WTC11 (cell line): ENCODE data around the gene GPHA2. TPM values are rescaled to one million over a fixed set of nuclear protein-coding genes. Genes with fewer than 3 reads are reported as not detected.

Source experiments
- ATAC-seq: fragments of 200-7000 bp; cut with Tn5 transposase; 2 replicates; pipeline ENCODE4 v1.10.0; 2021; ENCODE audit warnings: mild to moderate bottlenecking, moderate library complexity
- CTCF ChIA-PET: fragments of 300-600 bp; sonication (Branson Sonifier 250); formaldehyde crosslinking; loops from one replicate; lab custom pipeline; 2021; ENCODE audit warnings: antibody characterized with exemption; lab: Charles Lee
- POLR2A ChIA-PET: fragments of 350-600 bp; sonication (Branson Sonifier 250); formaldehyde crosslinking; loops from one replicate; lab custom pipeline; 2021; ENCODE audit warnings: antibody characterized with exemption; lab: Charles Lee
- DNase-seq: peaks from one replicate; pipeline ENCODE4 v3.0.0; 2021; ENCODE audit warnings: low spot score
- H3K27ac Mint-ChIP-seq: 2 replicates; pipeline ENCODE4 v1.8.0; 2021; ENCODE audit warnings: mixed read lengths
- H3K27me3 Mint-ChIP-seq: 2 replicates; pipeline ENCODE4 v1.8.0; 2021; ENCODE audit warnings: low read depth, mild to moderate bottlenecking, moderate library complexity, mixed read lengths
- H3K36me3 Mint-ChIP-seq: 2 replicates; pipeline ENCODE4 v1.8.0; 2021; ENCODE audit warnings: mixed read lengths
- H3K4me1 Mint-ChIP-seq: 2 replicates; pipeline ENCODE4 v1.8.0; 2022; ENCODE audit warnings: mixed read lengths
- H3K4me3 Mint-ChIP-seq: 2 replicates; pipeline ENCODE4 v1.8.0; 2021; ENCODE audit warnings: mild to moderate bottlenecking, moderate library complexity, mixed read lengths
- H3K9me3 Mint-ChIP-seq: 2 replicates; pipeline ENCODE4 v1.8.0; 2021; ENCODE audit warnings: mixed read lengths
- ESRRA ChIP-seq: sonication (generic); formaldehyde crosslinking; IDR thresholded peaks from 2 replicates; pipeline ENCODE4 v1.8.1; 2022; ENCODE audit warnings: mild to moderate bottlenecking, missing genetic modification reagents, borderline replicate concordance
- NFE2L1 ChIP-seq: sonication (generic); formaldehyde crosslinking; IDR thresholded peaks from 2 replicates; pipeline ENCODE4 v1.8.1; 2023; ENCODE audit warnings: missing genetic modification reagents
- NR1H2 ChIP-seq: sonication (generic); formaldehyde crosslinking; IDR thresholded peaks from 2 replicates; pipeline ENCODE4 v1.9.0; 2021; ENCODE audit warnings: mild to moderate bottlenecking, moderate library complexity, missing genetic modification reagents
- NR3C1 ChIP-seq: sonication (generic); formaldehyde crosslinking; conservative IDR thresholded peaks from 2 replicates; pipeline ENCODE4 v1.8.1; 2023; ENCODE audit warnings: low read depth, mild to moderate bottlenecking, missing genetic modification reagents
- PRRX2 ChIP-seq: fragments of 250-450 bp; sonication (Bioruptor Pico); IDR thresholded peaks from 2 replicates; pipeline ENCODE4 v1.8.0; 2021; ENCODE audit warnings: mild to moderate bottlenecking
- RORB ChIP-seq: fragments of 250-450 bp; sonication (Bioruptor Pico); IDR thresholded peaks from 2 replicates; pipeline ENCODE4 v1.9.0; 2021; ENCODE audit warnings: mild to moderate bottlenecking
- SMAD4 ChIP-seq: sonication (generic); formaldehyde crosslinking; IDR thresholded peaks from 2 replicates; pipeline ENCODE4 v1.8.0; 2022; ENCODE audit warnings: mild to moderate bottlenecking, missing genetic modification reagents
- TEAD1 ChIP-seq: sonication (generic); formaldehyde crosslinking; IDR thresholded peaks from 2 replicates; pipeline ENCODE4 v1.8.0; 2022; ENCODE audit warnings: mild to moderate bottlenecking, missing genetic modification reagents
- TEAD4 ChIP-seq: sonication (generic); formaldehyde crosslinking; IDR thresholded peaks from 2 replicates; pipeline ENCODE4 v1.8.0; 2022; ENCODE audit warnings: mild to moderate bottlenecking, missing genetic modification reagents
- ZNF138 ChIP-seq: sonication (generic); formaldehyde crosslinking; conservative IDR thresholded peaks from 2 replicates; pipeline ENCODE4 v1.8.1; 2022; ENCODE audit warnings: mild to moderate bottlenecking, moderate library complexity, missing genetic modification reagents
- ZNF219 ChIP-seq: sonication (generic); formaldehyde crosslinking; IDR thresholded peaks from 2 replicates; pipeline ENCODE4 v1.8.0; 2023; ENCODE audit warnings: missing genetic modification reagents, mild to moderate bottlenecking, borderline replicate concordance
- ZNF396 ChIP-seq: fragments of 250-450 bp; sonication (Bioruptor Pico); IDR thresholded peaks from 2 replicates; pipeline ENCODE4 v1.8.0; 2021; ENCODE audit warnings: mild to moderate bottlenecking, moderate library complexity, borderline replicate concordance
- total RNA-seq: library from RNA; stranded (reverse); gene quantifications from 3 replicates; pipeline ENCODE4 v1.2.3, GENCODE V29; 2021
- TF ChIP-seq, protein P1 (sequence below): sonication (generic); formaldehyde crosslinking; IDR thresholded peaks from 2 replicates; pipeline ENCODE4 v1.8.1; 2023; ENCODE audit warnings: mild to moderate bottlenecking, missing genetic modification reagents
- TF ChIP-seq, protein P2 (sequence below): sonication (generic); formaldehyde crosslinking; IDR thresholded peaks from 2 replicates; pipeline ENCODE4 v1.8.1; 2023; ENCODE audit warnings: mild to moderate bottlenecking, missing genetic modification reagents, moderate library complexity
- TF ChIP-seq, protein P3 (sequence below): sonication (generic); formaldehyde crosslinking; IDR thresholded peaks from 2 replicates; pipeline ENCODE4 v1.8.0; 2023; ENCODE audit warnings: missing genetic modification reagents
- TF ChIP-seq, protein P4 (sequence below): sonication (generic); formaldehyde crosslinking; IDR thresholded peaks from 2 replicates; pipeline ENCODE4 v1.8.0; 2023; ENCODE audit warnings: missing genetic modification reagents, mild to moderate bottlenecking, borderline replicate concordance
- TF ChIP-seq, protein P5 (sequence below): sonication (generic); formaldehyde crosslinking; IDR thresholded peaks from 2 replicates; pipeline ENCODE4 v1.8.0; 2022; ENCODE audit warnings: mild to moderate bottlenecking, missing genetic modification reagents
- TF ChIP-seq, protein P6 (sequence below): sonication (generic); formaldehyde crosslinking; IDR thresholded peaks from 2 replicates; pipeline ENCODE4 v1.8.1; 2023; ENCODE audit warnings: mild to moderate bottlenecking, moderate library complexity, missing genetic modification reagents

GPHA2 gene
- total RNA-seq, 1 experiment from 2014 or later: 1.6 TPM

DNA sequence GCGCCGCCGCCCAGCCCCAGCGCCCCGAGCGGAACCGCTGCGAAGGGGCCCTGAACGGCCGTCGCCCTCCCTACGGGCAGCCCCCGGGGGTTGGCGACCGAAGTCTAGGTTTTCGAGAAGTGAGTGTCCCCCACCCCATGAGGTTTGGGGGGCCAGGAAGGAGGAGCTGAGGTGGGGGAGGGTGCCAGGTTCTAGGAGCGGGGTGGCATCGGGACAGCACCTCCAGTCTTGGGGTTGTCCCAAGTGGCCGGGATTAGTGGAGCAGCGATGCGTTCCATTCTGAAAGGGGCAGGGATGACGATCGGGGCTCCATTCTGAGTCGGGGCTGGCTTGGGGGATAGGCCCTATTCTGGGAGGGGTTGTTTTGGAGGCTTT lies 10.8 kb downstream of the GPHA2 start:
- CTCF ChIA-PET: interaction anchor here (1.0 to 1.9 kb wide), 7 partner anchors 8 to 122 kb away, joined by 3 to 13 read pairs (median 3); partner anchors contain the start of genes ARL2, BATF2 and MAP4K2

DNA sequence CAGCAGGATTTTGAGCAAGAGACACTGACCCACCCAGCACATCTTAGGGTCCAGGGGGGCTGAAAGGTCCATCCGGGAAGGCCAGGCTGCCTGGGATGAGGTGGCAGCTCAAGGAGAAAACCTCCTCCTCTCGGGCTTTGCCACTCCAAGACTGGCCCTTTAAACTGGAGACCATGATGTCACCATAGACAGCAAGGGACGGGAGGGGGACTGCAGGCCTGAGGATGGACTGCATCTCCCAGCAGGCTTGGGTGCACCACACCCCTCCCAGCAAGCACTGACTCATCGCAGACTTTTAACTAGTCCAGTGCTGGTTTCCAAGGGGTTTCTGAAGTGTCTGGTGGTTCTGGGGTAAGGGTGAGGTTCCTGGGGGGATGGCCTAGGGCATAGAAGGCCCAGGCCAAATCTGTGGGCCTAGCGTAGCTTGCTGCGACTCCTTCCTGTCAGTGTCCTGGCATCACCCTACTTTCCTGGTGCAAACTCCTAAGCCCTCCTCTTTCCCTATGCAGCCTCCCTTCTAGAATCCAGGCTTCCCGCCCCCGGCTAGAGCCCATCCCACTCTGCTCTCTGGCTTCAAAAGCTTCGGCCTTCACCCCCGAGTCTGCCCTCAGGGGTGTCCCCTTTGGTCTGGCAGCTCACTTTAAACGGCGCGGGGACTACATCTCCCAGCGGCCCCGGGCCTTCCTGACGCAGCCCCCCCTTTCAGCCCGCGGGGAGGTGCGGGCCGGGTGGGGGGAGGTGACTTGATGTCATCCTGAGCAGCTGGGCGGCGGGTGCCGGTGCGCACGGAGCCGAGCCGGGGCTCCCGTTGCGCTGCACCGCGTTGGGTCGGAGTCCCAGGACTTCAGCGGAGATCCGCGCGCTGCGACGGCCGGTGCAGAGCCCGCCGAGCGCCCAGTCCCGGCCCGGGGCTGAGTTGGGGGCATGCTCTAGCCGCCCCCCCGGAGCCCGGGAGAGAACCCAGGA lies 11.5 kb downstream of the GPHA2 start, which contains the start of gene PPP2R5B:
Gene PPP2R5B, plus strand, starts transcription at position 746 of the 966 bp plus-strand sequence. CDS start 1,046 bp downstream, outside the sequence.
- ATAC-seq: peak; percentile 91
- H3K36me3 Mint-ChIP-seq: no peaks in the 10 kb centered on the region
- no peaks in the 10 kb centered on the region for H3K9me3 Mint-ChIP-seq
- ChIA-PET CTCF (interaction anchor here (0.6 to 1.9 kb wide), 13 partner anchors 8 to 235 kb away, joined by 3 to 13 read pairs (median 3); partner anchors contain the start of genes ARL2, BATF2 and MAP4K2), POLR2A (interaction anchor here (0.6 to 1.1 kb wide), 4 partner anchors 10 to 159 kb away, joined by 3 to 5 read pairs (median 3); partner anchors contain the start of genes CDCA5 and GPHA2)
- H3K27ac Mint-ChIP-seq: peak within 1 kb of the TSS; percentile 99
- H3K4me1 Mint-ChIP-seq: no peaks in the 10 kb centered on the region; the same call in 1 of the 2 replicates
- no peaks in the 10 kb centered on the region for H3K27me3 Mint-ChIP-seq
- H3K4me3 Mint-ChIP-seq: peak within 1 kb of the TSS; percentile 93
- DNase-seq: peak; percentile 85
- no peak for TF ChIP-seq ZNF138
- TF ChIP-seq NR3C1 (CRISPR knock-in tag): no peak
- TF ChIP-seq PRRX2 (CRISPR knock-in tag): no peak
- TF ChIP-seq ESRRA (CRISPR knock-in tag): no peak
- TF ChIP-seq TEAD4: no peak
- TF ChIP-seq, protein P1, sequence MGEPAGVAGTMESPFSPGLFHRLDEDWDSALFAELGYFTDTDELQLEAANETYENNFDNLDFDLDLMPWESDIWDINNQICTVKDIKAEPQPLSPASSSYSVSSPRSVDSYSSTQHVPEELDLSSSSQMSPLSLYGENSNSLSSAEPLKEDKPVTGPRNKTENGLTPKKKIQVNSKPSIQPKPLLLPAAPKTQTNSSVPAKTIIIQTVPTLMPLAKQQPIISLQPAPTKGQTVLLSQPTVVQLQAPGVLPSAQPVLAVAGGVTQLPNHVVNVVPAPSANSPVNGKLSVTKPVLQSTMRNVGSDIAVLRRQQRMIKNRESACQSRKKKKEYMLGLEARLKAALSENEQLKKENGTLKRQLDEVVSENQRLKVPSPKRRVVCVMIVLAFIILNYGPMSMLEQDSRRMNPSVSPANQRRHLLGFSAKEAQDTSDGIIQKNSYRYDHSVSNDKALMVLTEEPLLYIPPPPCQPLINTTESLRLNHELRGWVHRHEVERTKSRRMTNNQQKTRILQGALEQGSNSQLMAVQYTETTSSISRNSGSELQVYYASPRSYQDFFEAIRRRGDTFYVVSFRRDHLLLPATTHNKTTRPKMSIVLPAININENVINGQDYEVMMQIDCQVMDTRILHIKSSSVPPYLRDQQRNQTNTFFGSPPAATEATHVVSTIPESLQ (CRISPR knock-in tag): no peak
- TF ChIP-seq, protein P2, sequence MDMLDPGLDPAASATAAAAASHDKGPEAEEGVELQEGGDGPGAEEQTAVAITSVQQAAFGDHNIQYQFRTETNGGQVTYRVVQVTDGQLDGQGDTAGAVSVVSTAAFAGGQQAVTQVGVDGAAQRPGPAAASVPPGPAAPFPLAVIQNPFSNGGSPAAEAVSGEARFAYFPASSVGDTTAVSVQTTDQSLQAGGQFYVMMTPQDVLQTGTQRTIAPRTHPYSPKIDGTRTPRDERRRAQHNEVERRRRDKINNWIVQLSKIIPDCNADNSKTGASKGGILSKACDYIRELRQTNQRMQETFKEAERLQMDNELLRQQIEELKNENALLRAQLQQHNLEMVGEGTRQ: no peak
- TF ChIP-seq ZNF219 (CRISPR knock-in tag): no peak
- TF ChIP-seq ZNF396 (CRISPR knock-in tag): no peak
- no peak for TF ChIP-seq NFE2L1 (CRISPR knock-in tag)
- no peak for TF ChIP-seq NR1H2
- TF ChIP-seq RORB (CRISPR knock-in tag): no peak
- TF ChIP-seq, protein P3, sequence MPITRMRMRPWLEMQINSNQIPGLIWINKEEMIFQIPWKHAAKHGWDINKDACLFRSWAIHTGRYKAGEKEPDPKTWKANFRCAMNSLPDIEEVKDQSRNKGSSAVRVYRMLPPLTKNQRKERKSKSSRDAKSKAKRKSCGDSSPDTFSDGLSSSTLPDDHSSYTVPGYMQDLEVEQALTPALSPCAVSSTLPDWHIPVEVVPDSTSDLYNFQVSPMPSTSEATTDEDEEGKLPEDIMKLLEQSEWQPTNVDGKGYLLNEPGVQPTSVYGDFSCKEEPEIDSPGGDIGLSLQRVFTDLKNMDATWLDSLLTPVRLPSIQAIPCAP (CRISPR knock-in tag): no peak

More for the DNA sequence above, 10.8 kb downstream of the GPHA2 start:
- H3K4me1 Mint-ChIP-seq: no peaks in the 10 kb centered on the region; the same call in 1 of the 2 replicates
- 0 out of 2 replicates have a peak, but pooled peaks have one; percentile 8 for ATAC-seq
- peak overlapping the region; percentile 93 for H3K4me3 Mint-ChIP-seq
- H3K27ac Mint-ChIP-seq: no peak overlapping the region
- DNase-seq: no peak
- no peak for TF ChIP-seq SMAD4 (CRISPR knock-in tag)
- TF ChIP-seq, protein P4, sequence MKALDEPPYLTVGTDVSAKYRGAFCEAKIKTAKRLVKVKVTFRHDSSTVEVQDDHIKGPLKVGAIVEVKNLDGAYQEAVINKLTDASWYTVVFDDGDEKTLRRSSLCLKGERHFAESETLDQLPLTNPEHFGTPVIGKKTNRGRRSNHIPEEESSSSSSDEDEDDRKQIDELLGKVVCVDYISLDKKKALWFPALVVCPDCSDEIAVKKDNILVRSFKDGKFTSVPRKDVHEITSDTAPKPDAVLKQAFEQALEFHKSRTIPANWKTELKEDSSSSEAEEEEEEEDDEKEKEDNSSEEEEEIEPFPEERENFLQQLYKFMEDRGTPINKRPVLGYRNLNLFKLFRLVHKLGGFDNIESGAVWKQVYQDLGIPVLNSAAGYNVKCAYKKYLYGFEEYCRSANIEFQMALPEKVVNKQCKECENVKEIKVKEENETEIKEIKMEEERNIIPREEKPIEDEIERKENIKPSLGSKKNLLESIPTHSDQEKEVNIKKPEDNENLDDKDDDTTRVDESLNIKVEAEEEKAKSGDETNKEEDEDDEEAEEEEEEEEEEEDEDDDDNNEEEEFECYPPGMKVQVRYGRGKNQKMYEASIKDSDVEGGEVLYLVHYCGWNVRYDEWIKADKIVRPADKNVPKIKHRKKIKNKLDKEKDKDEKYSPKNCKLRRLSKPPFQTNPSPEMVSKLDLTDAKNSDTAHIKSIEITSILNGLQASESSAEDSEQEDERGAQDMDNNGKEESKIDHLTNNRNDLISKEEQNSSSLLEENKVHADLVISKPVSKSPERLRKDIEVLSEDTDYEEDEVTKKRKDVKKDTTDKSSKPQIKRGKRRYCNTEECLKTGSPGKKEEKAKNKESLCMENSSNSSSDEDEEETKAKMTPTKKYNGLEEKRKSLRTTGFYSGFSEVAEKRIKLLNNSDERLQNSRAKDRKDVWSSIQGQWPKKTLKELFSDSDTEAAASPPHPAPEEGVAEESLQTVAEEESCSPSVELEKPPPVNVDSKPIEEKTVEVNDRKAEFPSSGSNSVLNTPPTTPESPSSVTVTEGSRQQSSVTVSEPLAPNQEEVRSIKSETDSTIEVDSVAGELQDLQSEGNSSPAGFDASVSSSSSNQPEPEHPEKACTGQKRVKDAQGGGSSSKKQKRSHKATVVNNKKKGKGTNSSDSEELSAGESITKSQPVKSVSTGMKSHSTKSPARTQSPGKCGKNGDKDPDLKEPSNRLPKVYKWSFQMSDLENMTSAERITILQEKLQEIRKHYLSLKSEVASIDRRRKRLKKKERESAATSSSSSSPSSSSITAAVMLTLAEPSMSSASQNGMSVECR: no peak
- TF ChIP-seq, protein P5, sequence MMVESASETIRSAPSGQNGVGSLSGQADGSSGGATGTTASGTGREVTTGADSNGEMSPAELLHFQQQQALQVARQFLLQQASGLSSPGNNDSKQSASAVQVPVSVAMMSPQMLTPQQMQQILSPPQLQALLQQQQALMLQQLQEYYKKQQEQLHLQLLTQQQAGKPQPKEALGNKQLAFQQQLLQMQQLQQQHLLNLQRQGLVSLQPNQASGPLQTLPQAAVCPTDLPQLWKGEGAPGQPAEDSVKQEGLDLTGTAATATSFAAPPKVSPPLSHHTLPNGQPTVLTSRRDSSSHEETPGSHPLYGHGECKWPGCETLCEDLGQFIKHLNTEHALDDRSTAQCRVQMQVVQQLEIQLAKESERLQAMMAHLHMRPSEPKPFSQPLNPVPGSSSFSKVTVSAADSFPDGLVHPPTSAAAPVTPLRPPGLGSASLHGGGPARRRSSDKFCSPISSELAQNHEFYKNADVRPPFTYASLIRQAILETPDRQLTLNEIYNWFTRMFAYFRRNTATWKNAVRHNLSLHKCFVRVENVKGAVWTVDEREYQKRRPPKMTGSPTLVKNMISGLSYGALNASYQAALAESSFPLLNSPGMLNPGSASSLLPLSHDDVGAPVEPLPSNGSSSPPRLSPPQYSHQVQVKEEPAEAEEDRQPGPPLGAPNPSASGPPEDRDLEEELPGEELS (CRISPR knock-in tag): no peak
- TF ChIP-seq TEAD1 (CRISPR knock-in tag): 0 out of 2 replicates have a peak, but pooled peaks have one; percentile 28
- TF ChIP-seq ZNF219 (CRISPR knock-in tag): no peak
- TF ChIP-seq, protein P6, sequence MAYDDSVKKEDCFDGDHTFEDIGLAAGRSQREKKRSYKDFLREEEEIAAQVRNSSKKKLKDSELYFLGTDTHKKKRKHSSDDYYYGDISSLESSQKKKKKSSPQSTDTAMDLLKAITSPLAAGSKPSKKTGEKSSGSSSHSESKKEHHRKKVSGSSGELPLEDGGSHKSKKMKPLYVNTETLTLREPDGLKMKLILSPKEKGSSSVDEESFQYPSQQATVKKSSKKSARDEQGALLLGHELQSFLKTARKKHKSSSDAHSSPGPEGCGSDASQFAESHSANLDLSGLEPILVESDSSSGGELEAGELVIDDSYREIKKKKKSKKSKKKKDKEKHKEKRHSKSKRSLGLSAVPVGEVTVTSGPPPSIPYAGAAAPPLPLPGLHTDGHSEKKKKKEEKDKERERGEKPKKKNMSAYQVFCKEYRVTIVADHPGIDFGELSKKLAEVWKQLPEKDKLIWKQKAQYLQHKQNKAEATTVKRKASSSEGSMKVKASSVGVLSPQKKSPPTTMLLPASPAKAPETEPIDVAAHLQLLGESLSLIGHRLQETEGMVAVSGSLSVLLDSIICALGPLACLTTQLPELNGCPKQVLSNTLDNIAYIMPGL (CRISPR knock-in tag): no peak
- H3K27me3 Mint-ChIP-seq: no peaks in the 10 kb centered on the region
- H3K9me3 Mint-ChIP-seq: no peaks in the 10 kb centered on the region
- POLR2A ChIA-PET: interaction anchor here (1.0 to 1.1 kb wide), 2 partner anchors 9 to 11 kb away, joined by 3 read pairs; partner anchors contain the start of gene GPHA2
- no peaks in the 10 kb centered on the region for H3K36me3 Mint-ChIP-seq
